ENCODE results near the gene POU2F3. TPM values are rescaled to one million over a fixed set of nuclear protein-coding genes. Genes with fewer than 3 reads are reported as not detected.
A peak's percentile ranks its signal among the peaks of the same experiment; 100 is the strongest.

POU2F3 gene
- total and polyA plus RNA-seq, 7 donors, result not detected

DNA sequence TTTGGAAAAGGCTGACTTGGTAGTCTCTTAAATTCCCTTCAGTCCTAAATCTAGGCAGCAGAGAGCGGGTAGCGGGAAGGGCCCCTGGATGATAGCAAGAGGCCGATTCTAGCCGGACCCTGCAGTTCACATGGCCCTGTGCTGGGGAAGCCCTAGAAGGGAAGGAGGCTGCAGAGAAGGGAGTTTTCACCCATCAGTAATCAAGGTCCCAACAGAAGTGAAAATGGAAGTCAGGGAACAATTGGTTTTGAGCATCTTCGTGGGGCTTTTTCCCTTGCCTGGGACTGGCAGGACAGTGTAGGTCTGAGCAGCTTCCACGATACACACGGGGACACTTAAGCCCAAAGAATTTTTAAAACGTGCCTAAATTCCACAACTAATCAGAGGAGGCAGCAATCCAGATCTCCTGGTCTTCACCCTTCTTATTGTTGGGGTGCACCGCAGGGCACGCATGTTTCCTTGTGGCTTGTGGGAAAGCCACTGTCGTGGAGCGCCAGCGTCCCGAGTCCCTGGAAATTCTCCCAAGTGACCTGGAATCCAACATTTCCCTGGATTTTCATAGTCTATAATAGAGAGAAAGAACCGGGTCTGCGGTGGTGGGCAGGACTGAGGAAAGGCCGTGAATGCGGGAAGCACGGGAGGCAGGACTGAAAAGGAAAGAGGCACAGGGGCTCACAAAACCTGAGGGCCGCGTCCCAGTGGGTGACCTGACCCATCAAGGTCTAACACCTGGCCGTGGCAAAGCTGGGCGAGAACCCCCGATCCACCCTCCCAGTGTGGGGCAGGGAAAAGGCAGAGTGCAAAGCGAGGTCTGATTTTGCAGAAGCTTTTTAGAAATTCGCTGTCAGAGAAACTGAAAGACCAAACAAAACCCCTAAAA lies 30.0 kb upstream of the POU2F3 start:
- H3K9me3 ChIP-seq, result no peaks in the 10 kb centered on the region
- DNase-seq (no peak), ATAC-seq (peak in 1 of 4 donors; percentile 2)
- peak; percentile 1 for TF ChIP-seq CTCF (IDR thresholded peaks at IDR 0.05)
- no peaks in the 10 kb centered on the region for H3K36me3 ChIP-seq (ENCODE audit: insufficient read depth in 1 of 2, low read depth in 1 of 2)
- WGBS, 3 donors, result 12 to 21% (median 14%) methylated on average over 26 of the region's 26 CpGs
- peaks cover 0 to 37% (median 3%) of the 10 kb centered on the region in 3 donors for H3K27me3 ChIP-seq (ENCODE audit: insufficient read depth in 3 of 3, low read length in 2 of 3)
- peaks cover 9% of the 10 kb centered on the region for H3K4me1 ChIP-seq
- H3K27ac ChIP-seq, result peak overlapping the region; percentile 36
- intact Hi-C loops (cut with DNase I), result no loop called here
- peak overlapping the region; percentile 68 for H3K4me3 ChIP-seq

- Histone ChIP-seq H3K9me3 (no peaks in the 10 kb centered on the region), H3K4me3 (peak within 1 kb of the TSS; percentile 68), H3K27me3 (ENCODE audit: insufficient read depth in 3 of 3, low read length in 2 of 3) (peaks cover 0 to 30% (median 3%) of the 10 kb centered on the region in 3 donors), H3K36me3 (ENCODE audit: insufficient read depth in 1 of 2, low read depth in 1 of 2) (no peaks in the 10 kb centered on the region), H3K27ac (peak within 1 kb of the TSS; percentile 36), H3K4me1 (peaks cover 9% of the 10 kb centered on the region)
- 1 to 2% (median 1%) methylated on average over 60 to 108 of the region's 108 CpGs for WGBS, 3 donors
- DNase-seq (peak; percentile 81 to 87), ATAC-seq (peak; percentile 61 to 80 (median 68))
- intact Hi-C loops (cut with DNase I), result no loop called here
- TF ChIP-seq CTCF (IDR thresholded peaks at IDR 0.05), result no peak
Measured at GRCh38 chr11:120210626-120211521, 29.1 kb upstream of the POU2F3 start, which contains the start of gene OAF. Gene OAF, plus strand, starts transcription at chr11:120211032. Its CDS starts 248 bp downstream, at chr11:120211280.

DNA sequence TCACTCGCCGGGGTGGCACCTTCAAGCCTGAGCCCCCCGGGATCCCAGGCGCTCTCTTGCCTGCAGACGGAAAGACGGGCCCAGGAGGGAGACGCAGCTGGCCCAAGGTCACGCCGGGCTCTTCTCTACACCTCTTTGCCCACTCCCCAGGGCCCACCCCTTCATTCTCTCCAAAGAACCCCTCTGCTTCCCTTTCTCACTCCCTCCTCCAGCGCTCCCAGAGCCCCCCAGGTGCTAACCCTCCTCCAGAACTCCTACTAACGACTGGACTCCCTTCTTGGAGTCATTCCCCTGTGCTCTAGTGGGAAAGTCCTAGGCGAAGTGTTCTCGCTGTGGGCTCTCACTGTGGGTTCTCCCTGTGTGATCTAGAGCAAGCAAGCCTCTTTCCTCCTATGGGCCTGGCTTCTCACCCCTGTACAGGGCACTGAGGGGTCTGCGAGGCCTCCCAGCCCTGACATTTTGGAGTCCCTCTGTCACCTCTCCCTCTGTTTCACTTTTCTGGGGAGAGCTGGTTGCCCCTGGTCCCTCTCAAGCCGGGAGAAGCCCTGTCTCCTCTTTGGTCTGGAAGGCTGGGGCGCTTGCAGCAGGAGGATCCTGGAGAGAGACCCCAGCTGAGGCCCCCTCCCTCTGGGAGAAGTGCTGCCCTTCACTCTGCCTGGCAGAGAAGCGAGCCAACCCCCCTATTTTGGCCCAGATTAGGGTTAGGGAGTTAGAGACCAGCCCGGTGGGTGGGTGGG lies 28.2 kb upstream of the POU2F3 start:
- Histone ChIP-seq H3K4me3 (peak overlapping the region; percentile 68), H3K27me3 (ENCODE audit: insufficient read depth in 3 of 3, low read length in 2 of 3) (peaks cover 0 to 23% (median 3%) of the 10 kb centered on the region in 3 donors), H3K9me3 (no peaks in the 10 kb centered on the region), H3K27ac (peak overlapping the region; percentile 23), H3K4me1 (peaks cover 9% of the 10 kb centered on the region), H3K36me3 (ENCODE audit: insufficient read depth in 1 of 2, low read depth in 1 of 2) (no peaks in the 10 kb centered on the region)
- no peak for ATAC-seq
- 29 to 40% (median 31%) methylated on average over 18 of the region's 18 CpGs for WGBS, 3 donors
- no peak for TF ChIP-seq CTCF (IDR thresholded peaks at IDR 0.05)
- DNase-seq, result no peak
- intact Hi-C loops (cut with DNase I), result no loop called here

DNA sequence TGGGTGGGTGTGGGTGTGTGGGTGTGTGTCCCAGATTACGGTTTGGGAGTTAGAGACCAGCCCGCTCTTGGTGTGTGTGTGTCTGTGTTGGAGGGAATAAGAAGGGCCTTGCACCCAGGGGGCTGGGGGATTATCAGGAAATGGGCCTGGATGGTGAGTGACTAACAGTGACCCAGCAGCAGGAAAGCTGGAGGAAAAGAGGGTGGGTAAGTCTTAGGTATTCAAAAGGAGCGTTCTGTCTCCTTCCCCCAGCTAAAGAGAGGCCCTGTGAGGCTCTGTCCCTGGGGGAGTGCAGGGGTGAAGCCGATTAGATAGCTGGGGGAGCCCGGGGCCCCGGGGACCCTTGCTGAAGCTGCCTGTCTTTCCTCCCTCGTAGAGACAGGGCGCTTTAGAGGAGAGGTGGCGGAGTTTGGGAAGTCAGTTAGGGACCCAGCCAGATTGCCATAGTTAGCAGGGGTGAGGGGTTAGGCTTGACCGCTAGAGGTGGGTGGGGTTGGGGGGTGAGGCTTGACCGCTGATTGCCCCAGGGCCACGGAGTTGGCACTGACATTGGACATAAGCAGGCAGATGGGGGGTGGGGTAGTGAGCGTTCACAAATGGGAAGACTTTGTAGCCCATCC lies 27.6 kb upstream of the POU2F3 start:
- no peaks in the 10 kb centered on the region for H3K36me3 ChIP-seq (ENCODE audit: insufficient read depth in 1 of 2, low read depth in 1 of 2)
- no peak overlapping the region for H3K27ac ChIP-seq
- peak overlapping the region; percentile 68 for H3K4me3 ChIP-seq
- intact Hi-C loops (cut with DNase I), result no loop called here
- H3K27me3 ChIP-seq (ENCODE audit: insufficient read depth in 3 of 3, low read length in 2 of 3), result peaks cover 0 to 22% (median 3%) of the 10 kb centered on the region in 3 donors
- 57 to 68% (median 60%) methylated on average over 12 to 13 of the region's 13 CpGs for WGBS, 3 donors
- H3K9me3 ChIP-seq, result no peaks in the 10 kb centered on the region
- DNase-seq (no peak), ATAC-seq (no peak)
- no peak for TF ChIP-seq CTCF (IDR thresholded peaks at IDR 0.05)
- peaks cover 9% of the 10 kb centered on the region for H3K4me1 ChIP-seq
